SU-DHL-6 (cell line): ENCODE data around the gene NDFIP1.

Experiments
- CTCF ChIP-seq: fragments of 200-600 bp; sonication (generic); IDR thresholded peaks from one replicate; pipeline ENCODE4 v1.5.1; 2017; ENCODE audit warnings: antibody characterized with exemption, mild to moderate bottlenecking, low read length, moderate library complexity; ENCODE audit not compliant: insufficient read depth, poor library complexity, severe bottlenecking
- EZH2phosphoT487 ChIP-seq: fragments of 200-600 bp; sonication (generic), shearing (Covaris generic); conservative IDR thresholded peaks from 2 replicates; pipeline ENCODE4 v1.6.1; 2018; ENCODE audit warnings: mild to moderate bottlenecking, antibody characterized with exemption, low read length, moderate library complexity, mixed read lengths

GRCh38 chr5:142197098-142197497, 88.5 kb downstream of the NDFIP1 start:
- TF ChIP-seq CTCF (no peak), EZH2phosphoT487 (no peak)
